HG03039 (cell line): ENCODE results near the gene MTRFR.
"Not testable (repeated sequence)": the region's sequence is repeated elsewhere in the genome, so short reads cannot be mapped to it uniquely, and the experiment has no call there.

Source experiments
- ATAC-seq: cut with Tn5 transposase; IDR thresholded peaks from one replicate; pipeline ENCODE4 v1.9.1; 2021; ENCODE audit warnings: mild to moderate bottlenecking, moderate library complexity; ENCODE audit not compliant: unreplicated experiment

MTRFR gene

GRCh38 chr12:123248996-123249741, 15.9 kb downstream of the MTRFR start:
- not testable (repeated sequence) for ATAC-seq

- ATAC-seq = no peak
These were observed 17.5 kb downstream of the MTRFR start for GRCh38 chr12:123250471-123251383.

DNA sequence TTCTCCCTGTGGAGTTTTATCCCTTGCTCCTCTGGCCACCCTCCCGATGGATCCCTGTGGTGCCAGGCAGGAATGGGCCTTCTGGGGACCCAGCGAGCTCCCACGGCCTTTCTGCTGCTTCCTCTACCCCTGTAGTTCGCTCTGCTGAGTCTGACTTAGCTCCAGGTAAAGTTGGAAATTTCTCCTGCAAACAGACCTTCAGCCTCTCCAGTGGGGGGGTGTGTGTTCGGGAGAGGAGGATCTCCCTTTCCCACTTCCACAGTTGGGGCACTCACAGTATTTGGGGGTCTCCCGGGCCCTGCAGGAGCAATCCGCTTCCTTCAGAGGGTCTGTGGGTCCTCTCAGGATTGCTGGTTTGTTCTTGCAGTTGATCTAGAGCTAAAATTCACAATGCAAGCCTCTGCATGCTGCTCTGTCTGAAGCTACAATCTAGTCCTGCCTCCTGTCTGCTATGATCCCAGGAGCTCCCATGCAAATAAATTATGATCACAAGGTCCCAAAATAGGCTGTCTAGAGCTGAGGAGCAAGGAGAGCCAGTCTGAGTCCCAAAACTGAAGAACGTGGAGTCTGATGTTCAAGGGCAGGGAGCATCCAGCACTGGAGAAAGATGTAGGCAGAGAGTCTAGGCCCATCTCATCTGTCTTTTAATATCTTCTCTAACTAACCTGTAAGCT, 18.3 kb downstream of the MTRFR start:
- no peak for ATAC-seq

DNA sequence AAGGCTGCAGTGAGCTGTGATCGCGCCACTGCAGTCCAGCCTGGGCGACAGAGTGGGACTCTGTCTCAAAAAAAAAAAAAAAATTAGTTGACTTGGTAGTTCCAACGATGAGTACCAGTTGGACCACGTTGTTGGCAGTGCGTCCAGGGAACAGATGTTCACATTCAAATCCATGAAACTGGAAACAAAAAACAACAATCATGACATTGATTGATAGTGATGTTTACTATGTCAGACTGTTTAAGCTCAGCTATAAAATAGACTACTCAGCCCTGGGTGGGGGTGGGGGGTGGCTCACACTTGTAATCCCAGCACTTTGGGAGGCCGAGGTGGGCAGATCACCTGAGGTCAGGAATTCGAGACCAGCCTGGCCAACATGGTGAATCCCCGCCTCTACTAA, 19.1 kb downstream of the MTRFR start:
- ATAC-seq = not testable (repeated sequence)

DNA sequence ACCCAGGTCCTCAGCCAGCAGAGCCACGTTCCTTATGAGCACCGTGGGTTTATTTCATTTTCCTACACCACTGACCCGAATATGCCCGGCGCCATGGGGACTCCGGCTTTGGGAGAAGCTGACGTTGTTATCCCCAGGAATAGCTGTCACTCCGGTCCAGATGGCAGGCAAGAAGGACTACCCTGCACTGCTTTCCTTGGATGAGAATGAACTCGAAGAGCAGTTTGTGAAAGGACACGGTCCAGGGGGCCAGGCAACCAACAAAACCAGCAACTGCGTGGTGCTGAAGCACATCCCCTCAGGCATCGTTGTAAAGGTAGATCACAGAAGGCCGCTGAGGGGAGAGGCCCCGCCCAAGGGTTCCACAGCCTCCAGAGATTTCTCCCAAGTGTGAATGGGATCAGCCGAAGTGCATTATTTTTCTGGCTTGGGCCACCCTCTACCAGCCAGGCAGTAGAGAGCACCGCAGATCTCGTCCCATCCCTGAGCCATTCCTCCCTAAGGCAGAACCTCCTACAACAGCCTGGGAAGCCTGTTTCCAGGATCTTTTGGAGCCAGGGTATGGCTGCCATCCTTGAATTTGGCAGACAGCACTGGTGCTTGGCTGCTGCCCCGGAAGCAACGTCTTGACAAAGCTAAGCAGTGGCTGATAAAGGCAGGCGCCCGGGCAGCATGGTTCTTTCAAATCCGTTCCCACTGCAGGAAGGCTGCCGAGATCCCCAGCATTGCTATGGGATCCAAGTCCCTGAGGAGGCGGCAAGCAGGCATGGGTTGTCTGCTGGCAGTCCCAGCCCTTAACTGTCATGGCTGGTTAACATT, 20.6 kb downstream of the MTRFR start:
- ATAC-seq = no peak

DNA sequence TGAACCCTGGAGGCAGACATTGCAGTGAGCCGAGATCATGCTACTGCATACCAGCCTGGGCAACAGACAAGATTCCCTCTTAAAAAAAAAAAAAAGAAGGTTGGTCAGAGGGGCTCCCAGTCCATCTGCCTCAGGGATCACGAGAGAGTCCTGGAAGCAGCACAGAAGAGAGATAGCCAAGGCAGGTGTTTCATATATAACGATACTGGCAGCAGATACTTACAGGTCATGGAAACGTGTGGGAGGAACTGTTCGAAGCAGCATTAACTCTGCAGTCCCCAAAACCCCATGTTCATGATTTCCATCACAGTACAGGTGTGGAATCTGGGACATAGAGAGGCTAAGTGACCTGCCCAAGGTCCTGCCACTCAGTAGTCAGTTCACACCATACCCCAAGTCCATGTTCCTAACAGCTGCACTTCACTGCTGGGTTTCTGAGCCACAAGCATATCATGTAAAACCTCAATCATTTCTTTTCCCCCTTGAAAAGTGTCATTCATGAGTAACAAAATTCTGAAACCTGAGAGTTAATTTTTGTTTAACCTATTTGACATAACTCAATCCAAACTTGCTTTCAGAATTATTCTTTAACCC, 21.7 kb downstream of the MTRFR start:
- ATAC-seq = no peak

DNA sequence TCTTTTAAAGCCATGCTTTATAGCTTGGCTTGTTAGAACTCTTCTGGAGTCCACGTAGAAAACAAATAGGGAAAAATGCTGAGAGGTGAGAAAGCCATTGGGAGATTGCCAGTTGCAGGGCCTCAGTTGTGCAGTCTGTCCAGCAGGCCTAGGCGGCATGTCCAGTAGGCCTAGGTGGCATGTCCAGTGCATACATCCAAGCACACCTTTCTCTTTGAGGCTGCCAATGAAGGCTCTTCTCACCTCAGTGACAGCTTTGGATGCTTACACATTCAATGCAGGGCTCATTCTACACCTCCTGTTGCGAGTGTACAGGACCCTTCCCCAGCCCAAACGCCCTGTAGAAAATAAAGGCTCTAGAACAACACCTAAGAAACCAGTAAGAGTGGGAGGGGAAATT, 25.4 kb downstream of the MTRFR start:
- no peak for ATAC-seq

DNA sequence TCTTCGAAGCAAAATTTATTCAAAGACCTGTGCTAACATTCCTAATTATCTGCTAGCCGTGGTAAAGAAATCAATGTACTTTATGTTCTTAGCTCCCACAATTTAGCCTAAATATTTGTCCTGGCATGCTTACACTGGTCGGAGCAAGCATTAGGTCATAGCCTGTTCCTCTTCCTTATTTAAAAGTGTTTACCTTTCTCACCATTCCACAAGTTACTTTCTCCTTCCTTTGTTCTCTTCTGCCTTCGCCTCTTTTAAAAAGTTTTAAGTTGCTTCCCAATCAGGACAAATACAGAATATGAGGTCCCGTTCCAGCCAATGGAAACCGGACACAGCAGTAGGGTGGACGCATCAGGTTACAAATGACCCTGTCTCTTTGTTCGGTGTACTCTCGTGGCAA, 26.8 kb downstream of the MTRFR start:
- no peak for ATAC-seq

DNA sequence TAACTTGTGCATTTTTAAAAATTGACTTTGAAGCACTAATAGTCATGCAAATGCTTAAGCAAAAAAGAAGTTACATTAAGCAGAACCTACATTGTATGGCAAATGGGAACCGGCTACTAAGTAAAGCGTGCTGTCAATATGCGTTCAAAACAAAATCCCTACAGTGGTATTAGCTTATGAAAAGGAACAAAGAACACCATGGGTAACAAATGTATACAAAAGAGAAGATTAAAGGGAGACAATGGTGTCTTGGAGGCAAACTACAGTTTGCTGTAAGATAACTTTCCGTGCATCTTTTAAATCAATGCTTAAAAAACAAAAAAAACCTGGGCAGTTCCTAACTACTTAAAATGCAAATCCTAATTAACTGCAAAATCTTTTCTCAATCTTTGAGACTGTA, 28.0 kb downstream of the MTRFR start:
- no peak for ATAC-seq

- ATAC-seq = no peak
These were observed 30.1 kb downstream of the MTRFR start for GRCh38 chr12:123263196-123263817.

- ATAC-seq = no peak
These were observed 31.4 kb downstream of the MTRFR start for GRCh38 chr12:123264642-123265041.

DNA sequence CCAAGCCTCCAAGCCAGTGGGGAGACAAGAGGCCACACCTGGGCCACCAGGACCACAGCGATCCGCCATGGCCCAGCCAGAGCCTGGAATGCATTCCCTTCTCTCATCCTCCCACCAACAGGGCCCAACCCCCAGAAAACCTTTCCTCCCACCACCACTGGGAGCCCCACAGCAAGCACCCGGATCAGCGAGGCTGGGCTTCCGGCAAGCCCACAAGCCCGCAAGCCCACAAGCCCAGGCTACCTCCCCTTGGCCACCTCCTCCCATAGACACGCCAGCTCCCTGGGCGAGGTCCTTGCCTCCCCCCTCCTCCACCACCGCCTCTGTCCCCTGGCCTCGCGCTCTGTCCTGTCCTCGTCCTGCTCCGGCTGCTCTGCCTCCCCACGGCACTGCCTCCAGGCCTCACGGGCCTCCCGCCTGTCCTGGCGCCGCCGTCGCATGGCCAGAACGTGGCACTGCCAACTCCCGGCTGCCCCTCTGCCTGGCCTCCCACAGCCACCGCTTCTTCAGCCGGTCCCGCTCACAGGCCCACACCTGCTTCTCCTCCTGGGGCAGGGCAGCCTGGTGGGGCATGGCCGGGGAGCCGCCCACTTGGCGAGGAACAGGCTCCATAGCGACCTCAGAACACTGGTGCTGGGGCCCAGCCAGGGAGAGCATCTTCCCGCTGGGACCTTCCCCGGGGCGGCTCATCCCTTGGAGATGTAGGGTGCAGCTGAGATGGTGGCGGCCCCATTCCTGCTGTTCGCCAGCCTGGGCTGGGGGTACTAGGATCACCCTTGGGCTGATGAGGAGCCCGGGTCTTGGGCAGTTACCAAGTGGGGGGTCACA, 32.8 kb downstream of the MTRFR start:
- ATAC-seq = no peak

GRCh38 chr12:123266679-123267277, 33.5 kb downstream of the MTRFR start:
- ATAC-seq = no peak

- ATAC-seq = no peak
These were observed 34.2 kb downstream of the MTRFR start for GRCh38 chr12:123267335-123267920.

DNA sequence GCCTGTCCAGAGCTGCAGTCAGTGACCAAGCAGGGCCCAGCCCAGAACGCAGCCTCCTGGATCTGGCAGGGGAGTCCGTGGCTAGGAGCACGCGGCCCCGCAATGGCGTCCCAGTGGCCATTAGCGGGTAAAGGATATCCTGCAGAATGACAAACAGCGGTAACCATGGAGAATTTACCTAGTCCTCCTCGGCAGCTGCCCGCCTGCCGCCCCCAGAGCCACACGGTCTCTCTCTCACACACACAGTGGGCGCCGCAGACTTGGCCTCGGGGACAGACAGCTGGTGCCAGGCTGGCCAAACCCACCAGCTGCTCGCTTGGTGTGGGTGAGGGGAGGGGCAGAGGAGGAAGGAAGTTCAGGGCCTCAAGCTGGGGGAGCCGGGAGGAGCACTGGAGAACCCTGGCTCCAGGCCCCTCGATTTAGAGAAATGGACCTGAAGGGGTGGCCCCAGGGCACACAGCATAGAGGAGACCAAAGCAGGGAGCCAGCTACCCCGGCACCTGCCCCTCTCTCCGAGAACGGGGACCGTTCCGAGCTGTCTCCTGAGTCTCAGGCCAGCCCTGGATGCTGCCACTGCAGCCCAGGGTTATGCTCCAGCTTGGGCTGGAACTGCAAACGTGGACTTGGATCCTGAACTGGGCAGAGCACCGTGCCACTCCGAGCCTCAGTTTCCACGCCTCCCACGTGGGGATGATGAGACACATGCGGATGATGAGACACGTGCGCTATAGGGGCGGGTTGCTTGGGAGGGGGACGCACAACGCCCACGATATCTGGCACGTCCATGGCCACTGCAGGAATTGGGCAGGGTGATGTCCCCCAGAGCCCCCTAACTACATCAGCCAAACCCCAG, 35.0 kb downstream of the MTRFR start:
- no peak for ATAC-seq

GRCh38 chr12:123268850-123269249, 35.6 kb downstream of the MTRFR start:
- no peak for ATAC-seq

DNA sequence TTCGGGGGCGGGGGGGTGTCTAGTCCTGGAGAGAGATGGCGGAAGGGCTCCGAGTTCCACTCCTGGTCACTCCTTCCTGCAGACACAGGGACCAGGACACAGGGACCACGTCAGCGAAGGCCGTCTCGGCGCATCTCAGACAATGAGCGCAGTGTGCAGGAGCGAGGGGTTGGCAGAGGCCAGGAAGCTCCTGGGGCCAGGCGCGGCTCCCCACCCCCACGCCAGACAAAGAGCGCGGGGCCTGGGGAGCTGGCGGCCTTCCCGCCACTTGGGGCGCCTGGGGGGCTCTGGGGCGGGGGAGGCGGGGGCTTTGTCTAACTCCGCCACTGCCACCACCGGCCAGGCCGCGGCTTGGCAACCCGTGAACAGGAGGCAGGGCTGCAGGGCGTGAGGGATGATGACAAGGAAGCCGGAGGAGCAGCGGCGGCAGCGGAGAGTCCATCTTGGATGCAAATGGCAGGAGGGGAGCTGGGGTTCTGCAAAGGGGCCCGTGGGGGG, 36.2 kb downstream of the MTRFR start:
- no peak for ATAC-seq
